GM12891 (cell line): ENCODE data around the gene TIMD4.

Source experiments
- POLR2A ChIP-seq: IDR thresholded peaks from 2 replicates; pipeline ENCODE4 v1.6.1; 2011; ENCODE audit warnings: low read depth, low read length, control low read depth
- POLR2AphosphoS5 ChIP-seq: IDR thresholded peaks from 2 replicates; pipeline ENCODE4 v1.6.1; 2011; ENCODE audit warnings: low read depth, low read length, control low read depth

DNA sequence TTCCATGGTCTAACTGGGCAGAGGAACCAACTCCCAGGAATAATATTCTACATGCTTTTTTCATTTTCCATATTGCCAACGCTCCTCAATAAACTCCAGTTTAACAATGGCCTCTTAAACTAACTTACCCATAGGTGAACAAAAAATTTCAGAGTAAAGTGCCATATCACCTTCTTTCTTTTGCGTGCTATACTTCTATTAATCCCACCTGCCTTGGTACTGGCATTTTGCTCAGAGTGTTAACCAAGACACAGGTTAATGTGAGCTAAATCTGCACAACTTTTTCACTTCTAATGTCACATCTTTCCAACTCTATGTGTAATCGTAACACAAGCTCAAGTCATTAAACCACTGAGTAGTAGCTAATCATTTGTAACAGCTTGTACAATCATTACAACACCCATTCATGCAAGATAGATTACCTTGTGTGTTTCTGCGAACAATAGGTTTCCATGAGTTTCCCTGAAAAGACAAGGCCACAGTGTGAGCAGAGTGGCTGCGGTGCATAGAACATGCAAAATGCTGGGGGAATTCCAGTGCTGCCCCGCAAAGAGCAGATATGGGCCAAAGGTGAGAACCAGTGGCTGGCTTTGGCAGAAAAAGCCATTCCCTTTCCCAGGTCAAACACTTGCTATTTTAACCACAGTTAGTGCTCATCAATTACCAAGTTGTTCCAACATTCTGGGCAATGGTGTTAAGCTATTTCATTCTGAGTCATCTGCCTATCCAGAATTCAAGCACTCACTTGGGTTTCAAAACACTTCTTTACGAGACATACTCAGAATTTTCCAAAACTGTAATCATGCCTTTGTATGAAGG, 42.8 kb downstream of the TIMD4 start:
- no peak for TF ChIP-seq POLR2AphosphoS5
- TF ChIP-seq POLR2A = no peak
